GM20431 (cell line): ENCODE measurements around the gene VPS51.
"Not testable (repeated sequence)": the region's sequence is repeated elsewhere in the genome, so short reads cannot be mapped to it uniquely, and the experiment has no call there.

Experiments used
- in situ Hi-C: fragments of 300-500 bp; cut with MseI, MboI; formaldehyde crosslinking; loops from one replicate; pipeline ENCODE4 v1.15.0; 2020; ENCODE audit warnings: low sequenced_read_pairs; ENCODE audit not compliant: unreplicated experiment

Gene VPS51

GRCh38 chr11:65117206-65118096 is 21.4 kb downstream of the VPS51 start, which contains the start of gene ZNHIT2:
Gene ZNHIT2, minus strand, starts transcription at chr11:65117701. Its CDS starts 48 bp downstream, at chr11:65117653.
- in situ Hi-C loops, result no loop called here

GRCh38 chr11:65118097-65118837 is 22.3 kb downstream of the VPS51 start:
- in situ Hi-C loops, result no loop called here

- in situ Hi-C loops, result not testable (repeated sequence)
Measured at GRCh38 chr11:65118891-65119669, 23.1 kb downstream of the VPS51 start.

- in situ Hi-C loops, result no loop called here
Measured at GRCh38 chr11:65119670-65119995, 23.6 kb downstream of the VPS51 start.

- in situ Hi-C loops, result no loop called here
Measured at GRCh38 chr11:65120831-65121230, 24.8 kb downstream of the VPS51 start.

- in situ Hi-C loops, result no loop called here
Measured at GRCh38 chr11:65121447-65121864, 25.4 kb downstream of the VPS51 start.

- in situ Hi-C loops, result no loop called here
Measured at GRCh38 chr11:65121865-65122696, 26.1 kb downstream of the VPS51 start, which contains the start of the genes FAU and MRPL49. Gene FAU, minus strand, starts transcription at chr11:65122134. Its CDS starts 321 bp downstream, at chr11:65121813. Gene MRPL49, plus strand, starts transcription at chr11:65122321. Its CDS starts 26 bp downstream, at chr11:65122347.

- in situ Hi-C loops, result no loop called here
Measured at GRCh38 chr11:65124480-65125196, 28.6 kb downstream of the VPS51 start.

GRCh38 chr11:65125197-65126056 is 29.4 kb downstream of the VPS51 start:
- in situ Hi-C loops, result no loop called here

GRCh38 chr11:65126624-65127274 is 30.7 kb downstream of the VPS51 start:
- in situ Hi-C loops, result no loop called here

GRCh38 chr11:65127473-65128181 is 31.6 kb downstream of the VPS51 start:
- in situ Hi-C loops, result no loop called here

- in situ Hi-C loops, result no loop called here
Measured at GRCh38 chr11:65128182-65129145, 32.5 kb downstream of the VPS51 start.

GRCh38 chr11:65129649-65130441 is 33.8 kb downstream of the VPS51 start:
- in situ Hi-C loops, result no loop called here

- in situ Hi-C loops, result no loop called here
Measured at GRCh38 chr11:65130631-65131416, 34.8 kb downstream of the VPS51 start.
